Mesenchymal stem cell (in vitro differentiated cells and primary cell): ENCODE data around the gene NLRP9.

Source experiments
- DNase-seq: peaks from one replicate; pipeline ENCODE4 v3.0.0-alpha.2; 2013
- H2AFZ ChIP-seq: one replicate; pipeline ENCODE4 v1.6.1; 2013; ENCODE audit warnings: low read depth, mild to moderate bottlenecking, control low read depth, inconsistent platforms, low read length, moderate library complexity
- H2AK5ac ChIP-seq: 2 replicates; pipeline ENCODE4 v1.6.1; 2013; ENCODE audit warnings: low read length, moderate library complexity, mild to moderate bottlenecking, inconsistent platforms; ENCODE audit not compliant: severe bottlenecking
- H2BK120ac ChIP-seq: one replicate; pipeline ENCODE4 v1.6.1; 2013; ENCODE audit warnings: low read depth, mild to moderate bottlenecking, inconsistent platforms, low read length, moderate library complexity
- H2BK12ac ChIP-seq, 2 experiments: one replicate each; pipeline ENCODE4 v1.6.1; 2013; ENCODE audit warnings: inconsistent platforms in 2 of 2, low read length in 2 of 2, mild to moderate bottlenecking in 2 of 2, moderate library complexity in 2 of 2, control low read depth in 1 of 2
- H2BK15ac ChIP-seq: one replicate; pipeline ENCODE4 v1.6.1; 2013; ENCODE audit warnings: mild to moderate bottlenecking, low read depth, inconsistent platforms; ENCODE audit not compliant: poor library complexity, severe bottlenecking
- H2BK5ac ChIP-seq: 2 replicates; pipeline ENCODE4 v1.6.1; 2013; ENCODE audit warnings: low read depth, mild to moderate bottlenecking, low read length, control low read depth, inconsistent platforms; ENCODE audit not compliant: poor library complexity, severe bottlenecking
- H3K14ac ChIP-seq, 2 experiments: one replicate each; pipeline ENCODE4 v1.6.1; 2013; ENCODE audit warnings: inconsistent platforms in 2 of 2, low read length in 2 of 2, control low read depth in 1 of 2, mild to moderate bottlenecking in 1 of 2, moderate library complexity in 1 of 2
- H3K18ac ChIP-seq, 2 experiments: one replicate each; pipeline ENCODE4 v1.6.1; 2013; ENCODE audit warnings: inconsistent platforms in 2 of 2, low read length in 2 of 2, control low read depth in 1 of 2, low read depth in 1 of 2, mild to moderate bottlenecking in 1 of 2
- H3K23ac ChIP-seq, 2 experiments: one replicate each; pipeline ENCODE4 v1.6.1; 2013; ENCODE audit warnings: inconsistent platforms in 2 of 2, low read length in 2 of 2, mild to moderate bottlenecking in 2 of 2, moderate library complexity in 2 of 2, control low read depth in 1 of 2
- H3K27ac ChIP-seq: 2 replicates; pipeline ENCODE4 v1.5.1; 2013; ENCODE audit warnings: mild to moderate bottlenecking, moderate library complexity, low read length, control low read depth, inconsistent platforms; ENCODE audit not compliant: poor library complexity, severe bottlenecking
- H3K27me3 ChIP-seq, 2 experiments: 2 replicates each; pipeline versions ENCODE4 v1.6.1 to v1.7.0; 2013; ENCODE audit warnings: low read length in 2 of 2, mild to moderate bottlenecking in 2 of 2, moderate library complexity in 2 of 2, control low read depth in 1 of 2, inconsistent platforms in 1 of 2; ENCODE audit not compliant: control insufficient read depth in 1 of 2, insufficient read depth in 1 of 2
- H3K36me3 ChIP-seq, 2 experiments: 2 replicates each; pipeline versions ENCODE4 v1.6.1 to v1.7.0; 2013; ENCODE audit warnings: low read length in 2 of 2, control low read depth in 1 of 2, inconsistent platforms in 1 of 2, low read depth in 1 of 2, mild to moderate bottlenecking in 1 of 2; ENCODE audit not compliant: insufficient read depth in 2 of 2, control insufficient read depth in 1 of 2
- H3K4ac ChIP-seq, 2 experiments: one replicate each; pipeline ENCODE4 v1.6.1; 2013; ENCODE audit warnings: inconsistent platforms in 2 of 2, low read length in 2 of 2, mild to moderate bottlenecking in 2 of 2, moderate library complexity in 2 of 2, control low read depth in 1 of 2, low read depth in 1 of 2
- H3K4me1 ChIP-seq: 2 replicates; pipeline ENCODE4 v1.6.1; 2013; ENCODE audit warnings: low read depth, low read length, control low read depth; ENCODE audit not compliant: control insufficient read depth, insufficient read depth
- H3K4me2 ChIP-seq: 2 replicates; pipeline ENCODE4 v1.6.1; 2013; ENCODE audit warnings: low read length, mild to moderate bottlenecking, inconsistent platforms; ENCODE audit not compliant: poor library complexity, severe bottlenecking
- H3K4me3 ChIP-seq, 2 experiments: 2 replicates each; pipeline versions ENCODE4 v1.5.1 to v1.7.0; 2013; ENCODE audit warnings: low read length in 2 of 2, mild to moderate bottlenecking in 2 of 2, control low read depth in 1 of 2, low read depth in 1 of 2; ENCODE audit not compliant: insufficient read depth in 1 of 2
- H3K79me1 ChIP-seq: replicated peaks from 2 replicates; pipeline ENCODE4 v1.6.1; 2013; ENCODE audit warnings: mild to moderate bottlenecking, control low read depth, low read length, inconsistent platforms; ENCODE audit not compliant: poor library complexity, severe bottlenecking
- H3K9ac ChIP-seq: 2 replicates; pipeline ENCODE4 v1.7.0; 2013; ENCODE audit warnings: mild to moderate bottlenecking, low read length, moderate library complexity
- H3K9me3 ChIP-seq: 2 replicates; pipeline ENCODE4 v1.7.0; 2013; ENCODE audit warnings: mild to moderate bottlenecking, low read length; ENCODE audit not compliant: control insufficient read depth
- H4K8ac ChIP-seq: one replicate; pipeline ENCODE4 v1.6.1; 2013; ENCODE audit warnings: inconsistent platforms, mild to moderate bottlenecking, low read length, moderate library complexity
- H4K91ac ChIP-seq: one replicate; pipeline ENCODE4 v1.6.1; 2013; ENCODE audit warnings: mild to moderate bottlenecking, low read length, inconsistent platforms
- WGBS: methylation state at CpG from one replicate; pipeline ENCODE4 v1.1.7; 2013; ENCODE audit warnings: mixed read lengths; 5-methylcytosine and 5-hydroxymethylcytosine counted together

NLRP9 gene

GRCh38 chr19:55685776-55686175 lies 52.4 kb downstream of the NLRP9 start:
- 95% methylated on average over 6 of the region's 6 CpGs for WGBS
- Histone ChIP-seq H3K9ac (no peak overlapping the region), H4K8ac (no peak overlapping the region), H3K23ac (no peak overlapping the region), H2BK120ac (no peak overlapping the region), H2BK15ac (no peak overlapping the region), H2AFZ (no peak overlapping the region), H3K18ac (no peak overlapping the region), H3K79me1 (peaks cover 45% of the 10 kb centered on the region), H4K91ac (no peak overlapping the region), H3K14ac (no peak overlapping the region), H3K4me1 (peaks cover 34% of the 10 kb centered on the region), H2AK5ac (no peak overlapping the region), H2BK12ac (no peak overlapping the region), H3K4ac (no peak overlapping the region), H2BK5ac (no peak overlapping the region), H3K27me3 (no peaks in the 10 kb centered on the region), H3K36me3 (peaks cover 74 to 84% of the 10 kb centered on the region in 2 experiments), H3K4me3 (no peak overlapping the region), H3K9me3 (no peaks in the 10 kb centered on the region), H3K4me2 (no peak overlapping the region), H3K27ac (no peak overlapping the region)
- no peak for DNase-seq

- Histone ChIP-seq H2BK120ac (no peak overlapping the region), H3K23ac (no peak overlapping the region), H3K18ac (no peak overlapping the region), H3K4me2 (no peak overlapping the region), H3K9ac (no peak overlapping the region), H3K27ac (no peak overlapping the region), H3K4ac (no peak overlapping the region), H2BK12ac (no peak overlapping the region), H4K8ac (no peak overlapping the region), H3K4me1 (peaks cover 34% of the 10 kb centered on the region), H4K91ac (no peak overlapping the region), H2AFZ (no peak overlapping the region), H2BK5ac (no peak overlapping the region), H2AK5ac (no peak overlapping the region), H3K27me3 (no peaks in the 10 kb centered on the region), H3K14ac (no peak overlapping the region), H3K79me1 (peaks cover 41% of the 10 kb centered on the region), H3K9me3 (no peaks in the 10 kb centered on the region), H3K4me3 (no peak overlapping the region), H3K36me3 (peaks cover 74 to 84% of the 10 kb centered on the region in 2 experiments), H2BK15ac (no peak overlapping the region)
- DNase-seq = no peak
- WGBS = 98% methylated on average over 60 of the region's 60 CpGs
Measured at GRCh38 chr19:55684946-55685681, 53.1 kb downstream of the NLRP9 start.

DNA sequence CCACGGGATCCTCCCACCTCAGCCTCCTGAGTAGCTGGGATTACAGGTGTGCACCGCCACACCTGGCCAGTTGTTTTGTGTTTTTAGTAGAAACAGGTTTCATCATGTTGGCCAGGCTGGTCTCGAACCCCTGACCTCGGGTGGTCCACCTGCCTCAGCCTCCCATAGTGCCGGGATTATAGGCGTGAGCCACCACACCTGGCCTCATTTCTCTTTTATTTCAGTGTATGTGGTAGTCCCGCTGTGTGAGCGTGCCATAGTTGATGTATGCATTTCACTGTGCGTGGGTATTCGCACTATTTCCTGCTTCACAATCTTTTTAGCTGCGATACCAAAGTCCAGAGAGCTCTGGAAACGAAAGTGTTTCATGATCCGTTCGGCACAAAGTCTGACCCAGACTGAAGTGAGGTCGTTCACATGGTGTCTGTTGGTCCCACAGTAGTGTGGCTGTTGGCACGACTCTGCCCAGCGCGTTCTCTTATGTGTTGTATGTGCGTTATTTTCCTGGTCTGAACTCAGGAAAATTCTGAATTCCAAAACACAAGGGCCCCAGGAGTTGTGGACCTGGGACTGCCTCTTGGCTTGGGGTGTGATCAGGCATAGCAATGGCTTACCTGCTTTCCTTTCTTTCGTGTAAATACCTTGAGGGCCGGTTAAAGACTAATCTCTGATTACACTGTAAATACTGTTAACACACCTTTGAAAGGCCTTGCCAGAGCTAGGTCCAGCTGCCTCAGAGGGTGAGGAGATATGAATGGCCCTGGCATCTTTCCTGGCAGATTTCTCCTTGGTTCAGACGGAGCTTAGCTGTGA lies 54.5 kb downstream of the NLRP9 start:
- Histone ChIP-seq H2BK5ac (no peak overlapping the region), H3K4me3 (no peak overlapping the region), H3K18ac (no peak overlapping the region), H3K4me1 (peaks cover 36% of the 10 kb centered on the region), H2AFZ (no peak overlapping the region), H3K79me1 (peaks cover 29% of the 10 kb centered on the region), H4K8ac (no peak overlapping the region), H3K14ac (no peak overlapping the region), H3K27me3 (no peaks in the 10 kb centered on the region), H3K36me3 (peaks cover 74 to 84% of the 10 kb centered on the region in 2 experiments), H2AK5ac (no peak overlapping the region), H2BK120ac (no peak overlapping the region), H3K27ac (no peak overlapping the region), H2BK15ac (no peak overlapping the region), H2BK12ac (no peak overlapping the region), H3K9ac (no peak overlapping the region), H3K23ac (no peak overlapping the region), H4K91ac (no peak overlapping the region), H3K4me2 (no peak overlapping the region), H3K9me3 (no peaks in the 10 kb centered on the region), H3K4ac (no peak overlapping the region)
- 98% methylated on average over 20 of the region's 22 CpGs for WGBS
- no peak for DNase-seq
